ENCODE results near the gene NCAM2.
"Not testable (repeated sequence)": the region's sequence is repeated elsewhere in the genome, so short reads cannot be mapped to it uniquely, and the experiment has no call there.

Gene NCAM2

DNA sequence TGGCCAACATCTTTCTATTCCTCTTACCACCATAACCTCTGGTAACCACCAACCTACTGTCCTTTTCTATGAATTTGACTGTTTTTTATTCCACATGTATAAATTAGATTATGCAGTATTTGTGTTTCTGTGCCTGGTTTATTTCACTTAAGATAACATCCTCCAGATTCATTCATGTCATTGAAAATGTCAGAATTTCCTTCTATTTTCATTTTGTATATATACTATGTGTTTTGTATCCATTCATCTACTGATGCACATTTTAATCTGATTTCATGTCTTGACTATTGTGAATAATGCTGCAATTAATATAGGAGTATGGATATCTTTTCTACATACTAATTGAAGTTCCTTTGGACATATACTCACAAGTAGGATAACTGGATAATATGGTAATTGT, 403.2 kb downstream of the NCAM2 start:
- no peaks in the 10 kb centered on the region for H3K36me3 ChIP-seq (replicated peaks)
- in situ Hi-C loops (cut with MboI; ENCODE audit: low sequenced_read_pairs): no loop called here
- no peaks in the 10 kb centered on the region for H3K27me3 ChIP-seq (ENCODE audit: low read depth)
- no peaks in the 10 kb centered on the region for H3K4me1 ChIP-seq
- DNase-seq (ENCODE audit: low spot score in 2 of 2): no peak
- no peak overlapping the region for H3K4me3 ChIP-seq
- peaks cover 3% of the 10 kb centered on the region for H3K9me3 ChIP-seq

GRCh38 chr21:21402187-21402586, 404.0 kb downstream of the NCAM2 start:
- H3K27me3 ChIP-seq (ENCODE audit: low read depth); H3K4me1 ChIP-seq; H3K9me3 ChIP-seq; DNase-seq (ENCODE audit: low spot score in 2 of 2); in situ Hi-C loops (cut with MboI; ENCODE audit: low sequenced_read_pairs); H3K4me3 ChIP-seq; H3K36me3 ChIP-seq (replicated peaks): not testable (repeated sequence)

GRCh38 chr21:21404261-21404660, 406.1 kb downstream of the NCAM2 start:
- H3K9me3 ChIP-seq; H3K36me3 ChIP-seq (replicated peaks); in situ Hi-C loops (cut with MboI; ENCODE audit: low sequenced_read_pairs); H3K4me1 ChIP-seq; DNase-seq (ENCODE audit: low spot score in 2 of 2); H3K27me3 ChIP-seq (ENCODE audit: low read depth); H3K4me3 ChIP-seq: not testable (repeated sequence)

DNA sequence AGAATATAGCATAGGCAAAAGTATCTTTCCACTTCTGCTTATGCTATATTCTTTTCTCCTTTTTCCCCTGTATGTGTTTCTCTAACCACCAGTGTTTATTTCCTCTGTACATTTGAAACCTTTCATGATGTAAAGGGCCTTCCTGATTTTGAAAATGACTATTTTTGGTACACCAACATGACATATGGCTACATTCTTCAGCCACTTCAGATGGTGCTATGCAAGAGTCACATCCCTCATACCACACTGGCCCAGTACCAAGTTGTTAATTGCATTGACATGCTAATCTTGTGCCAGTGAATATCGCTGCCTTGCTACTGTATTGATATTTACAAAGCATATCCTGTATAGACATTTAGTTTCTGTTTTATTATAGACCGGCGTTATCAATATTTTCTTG, 408.7 kb downstream of the NCAM2 start:
- DNase-seq (ENCODE audit: low spot score in 2 of 2): no peak

DNA sequence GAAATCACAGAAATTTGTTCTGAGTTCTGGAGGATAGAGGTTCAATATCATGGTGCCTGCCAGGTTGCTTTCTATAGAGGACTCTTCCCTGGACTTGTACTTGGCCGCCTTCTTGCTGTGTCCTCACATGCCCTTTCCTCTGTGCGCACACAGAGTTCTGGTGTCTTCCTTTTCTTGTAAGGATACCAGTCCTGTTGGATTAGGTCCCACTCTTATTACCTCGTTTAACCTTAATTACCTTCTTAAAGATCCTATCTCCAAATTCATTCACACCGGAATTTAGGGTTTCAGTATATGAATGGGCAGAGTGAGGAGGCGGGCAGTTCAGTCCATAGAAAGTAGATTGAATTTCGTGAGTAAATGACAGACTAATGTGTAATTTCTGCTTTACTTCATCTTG, 413.9 kb downstream of the NCAM2 start:
- Histone ChIP-seq H3K36me3 (replicated peaks) (no peaks in the 10 kb centered on the region), H3K4me1 (no peaks in the 10 kb centered on the region), H3K9me3 (no peaks in the 10 kb centered on the region), H3K4me3 (no peak overlapping the region), H3K27me3 (ENCODE audit: low read depth) (no peaks in the 10 kb centered on the region)
- DNase-seq (ENCODE audit: low spot score in 2 of 2): no peak
- in situ Hi-C loops (cut with MboI; ENCODE audit: low sequenced_read_pairs): no loop called here

More for the DNA sequence above, 408.7 kb downstream of the NCAM2 start:
- H3K36me3 ChIP-seq (replicated peaks): no peaks in the 10 kb centered on the region
- in situ Hi-C loops (cut with MboI; ENCODE audit: low sequenced_read_pairs): no loop called here
- no peak overlapping the region for H3K4me3 ChIP-seq
- peaks cover 3% of the 10 kb centered on the region for H3K9me3 ChIP-seq
- no peaks in the 10 kb centered on the region for H3K4me1 ChIP-seq
- no peaks in the 10 kb centered on the region for H3K27me3 ChIP-seq (ENCODE audit: low read depth)

GRCh38 chr21:21415741-21416140, 417.5 kb downstream of the NCAM2 start:
- H3K4me1 ChIP-seq: no peaks in the 10 kb centered on the region
- H3K4me3 ChIP-seq: no peak overlapping the region
- H3K36me3 ChIP-seq (replicated peaks): no peaks in the 10 kb centered on the region
- DNase-seq (ENCODE audit: low spot score in 2 of 2): no peak
- H3K27me3 ChIP-seq (ENCODE audit: low read depth): no peaks in the 10 kb centered on the region
- no peaks in the 10 kb centered on the region for H3K9me3 ChIP-seq
- in situ Hi-C loops (cut with MboI; ENCODE audit: low sequenced_read_pairs): no loop called here

DNA sequence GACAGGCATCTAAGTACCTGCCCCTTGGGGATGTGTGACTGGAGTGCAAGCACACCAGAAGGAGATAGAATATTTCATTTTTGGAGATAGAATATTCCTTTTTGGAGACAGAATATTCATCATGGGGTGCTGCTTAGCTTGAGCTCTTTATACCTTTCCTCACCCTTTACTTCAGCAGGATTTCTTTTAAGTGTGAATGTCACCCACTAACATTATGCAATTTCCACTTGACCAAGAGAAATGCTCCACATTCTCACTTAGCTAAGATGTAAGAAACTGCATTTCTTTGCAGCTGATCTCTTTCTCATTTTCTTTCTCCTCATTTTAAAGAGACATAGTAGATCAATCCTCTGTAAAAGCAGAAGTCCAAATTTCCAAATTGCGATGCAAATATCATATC, 436.7 kb downstream of the NCAM2 start:
- no peak for DNase-seq (ENCODE audit: low spot score in 2 of 2)

DNA sequence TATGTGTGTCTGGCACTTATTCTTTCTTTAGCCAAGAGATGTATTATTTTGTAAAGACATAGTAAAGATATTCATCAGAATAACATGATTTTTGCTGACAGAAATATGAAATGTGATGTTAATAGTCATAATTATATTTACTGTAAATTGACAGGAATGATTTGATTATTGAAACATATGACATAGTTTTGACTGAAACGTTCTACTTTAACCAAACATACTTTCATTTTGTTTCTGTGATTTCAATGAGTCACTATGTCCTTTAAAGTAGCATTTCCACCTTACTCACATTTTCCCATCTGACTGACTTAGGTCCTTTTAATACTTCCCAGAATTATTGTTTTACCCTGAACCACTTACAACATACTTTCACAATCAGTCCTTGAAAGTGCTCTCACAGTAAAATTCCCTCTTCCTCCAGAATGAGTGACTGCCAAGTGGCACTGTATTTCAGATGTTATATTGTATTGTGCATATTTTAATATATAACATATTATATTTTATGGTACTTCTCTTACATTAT, 437.9 kb downstream of the NCAM2 start:
- H3K27me3 ChIP-seq (ENCODE audit: low read depth): no peaks in the 10 kb centered on the region
- H3K4me3 ChIP-seq: no peak overlapping the region
- no peaks in the 10 kb centered on the region for H3K36me3 ChIP-seq (replicated peaks)
- H3K9me3 ChIP-seq: no peaks in the 10 kb centered on the region
- DNase-seq (ENCODE audit: low spot score in 2 of 2): no peak
- no peaks in the 10 kb centered on the region for H3K4me1 ChIP-seq
- in situ Hi-C loops (cut with MboI; ENCODE audit: low sequenced_read_pairs): no loop called here

More for the DNA sequence above, 436.7 kb downstream of the NCAM2 start:
- in situ Hi-C loops (cut with MboI; ENCODE audit: low sequenced_read_pairs): no loop called here
- no peaks in the 10 kb centered on the region for H3K27me3 ChIP-seq (ENCODE audit: low read depth)
- no peaks in the 10 kb centered on the region for H3K4me1 ChIP-seq
- H3K9me3 ChIP-seq: no peaks in the 10 kb centered on the region
- no peak overlapping the region for H3K4me3 ChIP-seq
- H3K36me3 ChIP-seq (replicated peaks): no peaks in the 10 kb centered on the region

DNA sequence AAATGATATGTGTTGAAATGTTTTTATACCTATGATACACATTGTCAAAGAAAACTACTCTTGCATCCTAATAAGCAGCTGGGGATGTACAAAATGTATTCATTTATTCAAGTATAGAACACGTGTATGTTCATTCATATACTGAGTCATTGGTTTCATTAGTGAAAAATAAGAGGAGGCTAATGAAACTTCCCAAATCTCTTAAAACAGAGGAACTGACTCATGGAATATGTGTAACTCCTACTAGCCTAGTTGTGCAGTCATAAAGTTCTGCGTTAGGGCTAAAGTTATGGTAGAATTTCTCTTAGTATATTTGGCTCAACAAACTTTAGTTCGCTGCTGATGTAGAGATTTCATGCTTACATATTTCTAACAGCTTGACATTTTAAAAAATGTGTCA, 441.6 kb downstream of the NCAM2 start:
- no peaks in the 10 kb centered on the region for H3K36me3 ChIP-seq (replicated peaks)

GRCh38 chr21:21457077-21457476, 458.9 kb downstream of the NCAM2 start:
- DNase-seq (ENCODE audit: low spot score in 2 of 2): no peak
- H3K4me3 ChIP-seq: no peak overlapping the region
- H3K36me3 ChIP-seq (replicated peaks): no peaks in the 10 kb centered on the region
- no peaks in the 10 kb centered on the region for H3K9me3 ChIP-seq
- H3K27me3 ChIP-seq (ENCODE audit: low read depth): no peaks in the 10 kb centered on the region
- in situ Hi-C loops (cut with MboI; ENCODE audit: low sequenced_read_pairs): loop anchor here (25.0 kb wide), 1 partner anchor 95 kb away; no protein-coding TSS in a partner anchor
- no peaks in the 10 kb centered on the region for H3K4me1 ChIP-seq

More for the DNA sequence above, 441.6 kb downstream of the NCAM2 start:
- H3K9me3 ChIP-seq: no peaks in the 10 kb centered on the region
- in situ Hi-C loops (cut with MboI; ENCODE audit: low sequenced_read_pairs): no loop called here
- H3K4me3 ChIP-seq: no peak overlapping the region
- no peaks in the 10 kb centered on the region for H3K27me3 ChIP-seq (ENCODE audit: low read depth)
- H3K4me1 ChIP-seq: no peaks in the 10 kb centered on the region
- DNase-seq (ENCODE audit: low spot score in 2 of 2): no peak

DNA sequence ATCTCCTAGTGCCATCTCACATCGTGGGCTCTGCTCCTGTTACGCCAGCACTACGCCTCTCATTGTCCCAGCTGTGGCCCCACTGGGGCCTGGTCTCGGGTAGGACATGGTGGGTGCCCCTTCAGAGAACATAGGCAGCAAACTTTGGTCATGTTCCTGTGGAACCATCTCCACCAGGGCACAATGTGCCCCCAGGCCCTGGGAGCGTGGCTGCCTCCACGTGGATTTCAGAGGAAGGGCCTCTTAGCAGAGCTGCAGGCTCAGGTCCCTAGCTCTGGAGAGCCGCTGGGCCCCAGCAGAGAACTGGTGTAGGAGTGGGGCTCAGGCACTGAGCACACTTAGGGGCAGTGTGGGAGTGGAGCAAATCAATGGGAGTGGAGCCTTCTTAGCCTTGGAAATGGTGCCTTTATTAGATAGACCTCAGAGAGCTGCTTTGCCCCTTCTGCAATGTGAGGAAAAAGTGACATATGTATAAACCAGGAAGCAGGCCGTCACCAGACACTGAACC, 460.0 kb downstream of the NCAM2 start:
- H3K9me3 ChIP-seq: no peaks in the 10 kb centered on the region
- H3K4me3 ChIP-seq: no peak overlapping the region
- in situ Hi-C loops (cut with MboI; ENCODE audit: low sequenced_read_pairs): loop anchor here (25.0 kb wide), 1 partner anchor 96 kb away; no protein-coding TSS in a partner anchor
- H3K4me1 ChIP-seq: no peaks in the 10 kb centered on the region
- no peaks in the 10 kb centered on the region for H3K27me3 ChIP-seq (ENCODE audit: low read depth)
- no peak for DNase-seq (ENCODE audit: low spot score in 2 of 2)
- H3K36me3 ChIP-seq (replicated peaks): no peaks in the 10 kb centered on the region

DNA sequence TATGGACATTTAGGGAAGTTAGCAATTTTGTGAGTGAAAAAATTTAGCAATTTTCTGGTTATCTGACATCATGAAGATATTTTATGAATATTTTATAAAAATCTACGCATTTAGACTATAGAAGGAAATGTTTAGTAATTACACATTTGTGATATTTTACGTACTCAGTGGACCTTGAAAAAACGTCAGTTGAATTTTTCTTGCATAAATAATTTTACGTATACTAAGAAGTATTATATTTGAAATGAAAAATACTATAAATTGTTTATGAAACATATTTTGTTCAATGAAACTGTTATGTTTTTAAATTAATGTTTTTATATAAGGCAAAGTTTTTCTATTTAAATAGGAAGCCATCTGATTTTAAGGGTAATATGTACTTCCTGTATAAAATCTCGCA, 462.8 kb downstream of the NCAM2 start:
- H3K9me3 ChIP-seq: no peaks in the 10 kb centered on the region
- in situ Hi-C loops (cut with MboI; ENCODE audit: low sequenced_read_pairs): loop anchor here (25.0 kb wide), 1 partner anchor 99 kb away; no protein-coding TSS in a partner anchor

GRCh38 chr21:21463456-21463855, 465.2 kb downstream of the NCAM2 start:
- no peaks in the 10 kb centered on the region for H3K9me3 ChIP-seq
- H3K4me1 ChIP-seq: no peaks in the 10 kb centered on the region
- H3K27me3 ChIP-seq (ENCODE audit: low read depth): no peaks in the 10 kb centered on the region
- in situ Hi-C loops (cut with MboI; ENCODE audit: low sequenced_read_pairs): loop anchor here (25.0 kb wide), 1 partner anchor 101 kb away; no protein-coding TSS in a partner anchor
- no peak overlapping the region for H3K4me3 ChIP-seq
- DNase-seq (ENCODE audit: low spot score in 2 of 2): no peak
- no peaks in the 10 kb centered on the region for H3K36me3 ChIP-seq (replicated peaks)

More for the DNA sequence above, 462.8 kb downstream of the NCAM2 start:
- Histone ChIP-seq H3K4me3 (no peak overlapping the region), H3K36me3 (replicated peaks) (no peaks in the 10 kb centered on the region), H3K4me1 (no peaks in the 10 kb centered on the region), H3K27me3 (ENCODE audit: low read depth) (no peaks in the 10 kb centered on the region)
- no peak for DNase-seq (ENCODE audit: low spot score in 2 of 2)

- H3K27me3 ChIP-seq (ENCODE audit: low read depth): no peaks in the 10 kb centered on the region
- DNase-seq (ENCODE audit: low spot score in 2 of 2): no peak
- H3K4me3 ChIP-seq: no peak overlapping the region
- in situ Hi-C loops (cut with MboI; ENCODE audit: low sequenced_read_pairs): loop anchor here (25.0 kb wide), 1 partner anchor 102 kb away; no protein-coding TSS in a partner anchor
- no peaks in the 10 kb centered on the region for H3K36me3 ChIP-seq (replicated peaks)
- no peaks in the 10 kb centered on the region for H3K4me1 ChIP-seq
- no peaks in the 10 kb centered on the region for H3K9me3 ChIP-seq
These were observed 466.5 kb downstream of the NCAM2 start for GRCh38 chr21:21464684-21465083.

DNA sequence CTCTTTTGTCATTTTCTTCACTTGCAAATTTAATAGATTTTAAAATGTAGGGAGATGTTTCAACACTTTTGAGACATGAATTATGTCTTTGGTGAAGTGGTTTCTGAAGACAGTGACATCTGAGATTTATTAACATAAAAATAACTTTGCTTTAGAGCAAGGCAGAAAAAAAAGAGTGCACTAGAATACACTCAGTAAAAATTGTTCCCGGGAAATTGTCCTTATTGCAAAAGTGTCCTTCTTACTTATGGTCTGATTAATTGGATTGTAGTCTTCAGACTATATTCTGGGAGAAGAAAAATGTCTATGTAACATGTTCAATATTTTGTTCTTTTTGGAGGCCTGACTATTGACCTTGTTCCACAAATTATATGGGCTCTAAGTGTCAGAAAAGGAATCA, 468.5 kb downstream of the NCAM2 start:
- H3K36me3 ChIP-seq (replicated peaks): no peaks in the 10 kb centered on the region
- no peak overlapping the region for H3K4me3 ChIP-seq
- no peaks in the 10 kb centered on the region for H3K27me3 ChIP-seq (ENCODE audit: low read depth)
- no peak for DNase-seq (ENCODE audit: low spot score in 2 of 2)
- in situ Hi-C loops (cut with MboI; ENCODE audit: low sequenced_read_pairs): loop anchor here (25.0 kb wide), 1 partner anchor 104 kb away; no protein-coding TSS in a partner anchor
- H3K9me3 ChIP-seq: no peaks in the 10 kb centered on the region
- no peaks in the 10 kb centered on the region for H3K4me1 ChIP-seq

All from HAP-1 (cell line).